ENCODE results near the gene SYPL1.

Gene SYPL1

GRCh38 chr7:106049139-106049752 lies 62.9 kb downstream of the SYPL1 start:
- no peak for DNase-seq

GRCh38 chr7:106048706-106049020 lies 63.4 kb downstream of the SYPL1 start:
- no peak for DNase-seq

- no peak for DNase-seq
These were observed 64.0 kb downstream of the SYPL1 start for GRCh38 chr7:106047818-106048705.

- no peak for DNase-seq
These were observed 64.9 kb downstream of the SYPL1 start for GRCh38 chr7:106047184-106047583.

- DNase-seq: no peak
These were observed 66.5 kb downstream of the SYPL1 start for GRCh38 chr7:106045586-106045985.

GRCh38 chr7:106045139-106045538 lies 67.0 kb downstream of the SYPL1 start:
- DNase-seq: no peak

GRCh38 chr7:106042196-106042611 lies 69.9 kb downstream of the SYPL1 start:
- DNase-seq: no peak

GRCh38 chr7:106041140-106041717 lies 70.9 kb downstream of the SYPL1 start:
- no peak for DNase-seq

Measured in NCI-H226 (cell line).